Ovary (tissue), 3 donors: ENCODE measurements around the gene CYB5R4.

ENCODE experiments used
- CTCF ChIP-seq, 3 donors: fragments of 450-650 bp in 2 of 3; fragments of 200-600 bp in 1 of 3; IDR thresholded peaks; one replicate each; pipeline versions ENCODE4 v1.5.1 to v1.8.0; 2016 to 2022; ENCODE audit warnings: antibody characterized with exemption in 3 of 3, mild to moderate bottlenecking in 1 of 3
- POLR2A ChIP-seq: fragments of 450-650 bp; IDR thresholded peaks from one replicate; pipeline ENCODE4 v1.6.1; 2017; ENCODE audit warnings: antibody characterized with exemption, mild to moderate bottlenecking, moderate library complexity
- donor health status: DM: no; HTN: no; CAD: no.

GRCh38 chr6:83883240-83883639 is 23.8 kb downstream of the CYB5R4 start:
- TF ChIP-seq CTCF (IDR thresholded peaks at IDR 0.05) (no peak), POLR2A (no peak)
